ENCODE data around the gene CLEC2D.
"Not testable (repeated sequence)": the region's sequence is repeated elsewhere in the genome, so short reads cannot be mapped to it uniquely, and the experiment has no call there.

CLEC2D gene

DNA sequence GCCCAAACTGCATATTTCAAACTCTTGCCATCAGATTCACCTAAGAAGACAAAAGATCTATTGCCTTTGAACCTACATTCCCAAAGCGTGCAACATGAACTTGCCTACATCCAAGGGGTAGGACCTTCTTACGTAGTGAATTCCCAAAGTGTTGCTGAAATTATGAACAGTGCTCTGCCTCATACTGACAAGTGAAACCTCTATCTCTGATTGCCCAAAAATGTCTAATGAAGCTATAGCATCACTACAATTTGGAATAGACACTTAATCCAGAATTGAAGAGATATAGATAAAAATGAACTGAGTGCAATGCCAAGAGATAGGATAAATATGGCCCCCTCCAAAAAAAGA is 31.1 kb downstream of the CLEC2D start:
- Histone ChIP-seq H3K9ac (ENCODE audit: low read length) (no peak overlapping the region), H3K4me3 (ENCODE audit: low read depth, low read length, poor library complexity, severe bottlenecking) (no peak overlapping the region), H3K4me1 (ENCODE audit: insufficient read depth, low read length, severe bottlenecking) (peaks cover 21% of the 10 kb centered on the region)

GRCh38 chr12:9701380-9702154 is 32.1 kb downstream of the CLEC2D start:
- no peaks in the 10 kb centered on the region for H4K20me1 ChIP-seq (ENCODE audit: insufficient read depth, low read length)
- H2AFZ ChIP-seq (ENCODE audit: low read length): no peak overlapping the region
- no peaks in the 10 kb centered on the region for H3K9me3 ChIP-seq (ENCODE audit: low read length)
- no peaks in the 10 kb centered on the region for H3F3A ChIP-seq (ENCODE audit: insufficient read depth, low read length)
- H3K9me2 ChIP-seq (ENCODE audit: low read depth, low read length): no peaks in the 10 kb centered on the region
- H3K36me3 ChIP-seq (ENCODE audit: insufficient read depth, low read length): no peaks in the 10 kb centered on the region; the same call in 1 of the 2 replicates
- peaks cover 29% of the 10 kb centered on the region for H3K4me1 ChIP-seq (ENCODE audit: insufficient read depth, low read length, severe bottlenecking)
- peak overlapping the region; percentile 31; the same call in 1 of the 2 replicates for H3K4me2 ChIP-seq (ENCODE audit: low read length)
- no peak overlapping the region for H3K4me3 ChIP-seq (ENCODE audit: low read depth, low read length, poor library complexity, severe bottlenecking)
- no peaks in the 10 kb centered on the region for H3K27me3 ChIP-seq (ENCODE audit: insufficient read depth, low read length)
- peak overlapping the region; percentile 70 for H3K27ac ChIP-seq (ENCODE audit: low read depth, low read length, poor library complexity, severe bottlenecking)
- TF ChIP-seq, protein P1, sequence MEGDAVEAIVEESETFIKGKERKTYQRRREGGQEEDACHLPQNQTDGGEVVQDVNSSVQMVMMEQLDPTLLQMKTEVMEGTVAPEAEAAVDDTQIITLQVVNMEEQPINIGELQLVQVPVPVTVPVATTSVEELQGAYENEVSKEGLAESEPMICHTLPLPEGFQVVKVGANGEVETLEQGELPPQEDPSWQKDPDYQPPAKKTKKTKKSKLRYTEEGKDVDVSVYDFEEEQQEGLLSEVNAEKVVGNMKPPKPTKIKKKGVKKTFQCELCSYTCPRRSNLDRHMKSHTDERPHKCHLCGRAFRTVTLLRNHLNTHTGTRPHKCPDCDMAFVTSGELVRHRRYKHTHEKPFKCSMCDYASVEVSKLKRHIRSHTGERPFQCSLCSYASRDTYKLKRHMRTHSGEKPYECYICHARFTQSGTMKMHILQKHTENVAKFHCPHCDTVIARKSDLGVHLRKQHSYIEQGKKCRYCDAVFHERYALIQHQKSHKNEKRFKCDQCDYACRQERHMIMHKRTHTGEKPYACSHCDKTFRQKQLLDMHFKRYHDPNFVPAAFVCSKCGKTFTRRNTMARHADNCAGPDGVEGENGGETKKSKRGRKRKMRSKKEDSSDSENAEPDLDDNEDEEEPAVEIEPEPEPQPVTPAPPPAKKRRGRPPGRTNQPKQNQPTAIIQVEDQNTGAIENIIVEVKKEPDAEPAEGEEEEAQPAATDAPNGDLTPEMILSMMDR (IDR thresholded peaks at IDR 0.05; ENCODE audit: low read length): no peak
- no peak for TF ChIP-seq EZH2 (IDR thresholded peaks at IDR 0.05; ENCODE audit: borderline replicate concordance, low read length)
- H3K79me2 ChIP-seq (ENCODE audit: insufficient read depth, low read length): no peaks in the 10 kb centered on the region
- H3K9ac ChIP-seq (ENCODE audit: low read length): no peak overlapping the region; the same call in 1 of the 2 replicates

More for the DNA sequence above, 31.1 kb downstream of the CLEC2D start:
- no peaks in the 10 kb centered on the region for H3K9me3 ChIP-seq (ENCODE audit: low read length)
- no peak overlapping the region for H2AFZ ChIP-seq (ENCODE audit: low read length)
- TF ChIP-seq EZH2 (IDR thresholded peaks at IDR 0.05; ENCODE audit: borderline replicate concordance, low read length): no peak
- TF ChIP-seq, protein P1 (IDR thresholded peaks at IDR 0.05; ENCODE audit: low read length): no peak
- no peaks in the 10 kb centered on the region for H3F3A ChIP-seq (ENCODE audit: insufficient read depth, low read length)
- no peaks in the 10 kb centered on the region for H3K9me2 ChIP-seq (ENCODE audit: low read depth, low read length)
- no peaks in the 10 kb centered on the region for H3K27me3 ChIP-seq (ENCODE audit: insufficient read depth, low read length)
- no peaks in the 10 kb centered on the region for H4K20me1 ChIP-seq (ENCODE audit: insufficient read depth, low read length)
- H3K27ac ChIP-seq (ENCODE audit: low read depth, low read length, poor library complexity, severe bottlenecking): no peak overlapping the region
- no peaks in the 10 kb centered on the region for H3K79me2 ChIP-seq (ENCODE audit: insufficient read depth, low read length)
- no peak overlapping the region for H3K4me2 ChIP-seq (ENCODE audit: low read length)
- peaks cover 4% of the 10 kb centered on the region; the same call in 1 of the 2 replicates for H3K36me3 ChIP-seq (ENCODE audit: insufficient read depth, low read length)

- TF ChIP-seq, protein P1 (IDR thresholded peaks at IDR 0.05; ENCODE audit: low read length): no peak
- no peak for TF ChIP-seq EZH2 (IDR thresholded peaks at IDR 0.05; ENCODE audit: borderline replicate concordance, low read length)
- H2AFZ ChIP-seq (ENCODE audit: low read length): no peak overlapping the region
- no peaks in the 10 kb centered on the region for H3K79me2 ChIP-seq (ENCODE audit: insufficient read depth, low read length)
- no peak overlapping the region; the same call in 1 of the 2 replicates for H3K9ac ChIP-seq (ENCODE audit: low read length)
- no peaks in the 10 kb centered on the region for H3K36me3 ChIP-seq (ENCODE audit: insufficient read depth, low read length)
- peaks cover 30% of the 10 kb centered on the region for H3K4me1 ChIP-seq (ENCODE audit: insufficient read depth, low read length, severe bottlenecking)
- no peaks in the 10 kb centered on the region for H4K20me1 ChIP-seq (ENCODE audit: insufficient read depth, low read length)
- no peaks in the 10 kb centered on the region for H3K27me3 ChIP-seq (ENCODE audit: insufficient read depth, low read length)
- no peaks in the 10 kb centered on the region for H3K9me2 ChIP-seq (ENCODE audit: low read depth, low read length)
- H3F3A ChIP-seq (ENCODE audit: insufficient read depth, low read length): no peaks in the 10 kb centered on the region
- H3K9me3 ChIP-seq (ENCODE audit: low read length): no peaks in the 10 kb centered on the region
- H3K27ac ChIP-seq (ENCODE audit: low read depth, low read length, poor library complexity, severe bottlenecking): peak overlapping the region; percentile 70
- H3K4me3 ChIP-seq (ENCODE audit: low read depth, low read length, poor library complexity, severe bottlenecking): no peak overlapping the region
- H3K4me2 ChIP-seq (ENCODE audit: low read length): peak overlapping the region; percentile 31; the same call in 1 of the 2 replicates
Observed at GRCh38 chr12:9702255-9702654, 32.7 kb downstream of the CLEC2D start.

- H3K27me3 ChIP-seq (ENCODE audit: insufficient read depth, low read length); H3F3A ChIP-seq (ENCODE audit: insufficient read depth, low read length); H2AFZ ChIP-seq (ENCODE audit: low read length); H3K79me2 ChIP-seq (ENCODE audit: insufficient read depth, low read length); H4K20me1 ChIP-seq (ENCODE audit: insufficient read depth, low read length); H3K36me3 ChIP-seq (ENCODE audit: insufficient read depth, low read length); H3K4me3 ChIP-seq (ENCODE audit: low read depth, low read length, poor library complexity, severe bottlenecking); H3K27ac ChIP-seq (ENCODE audit: low read depth, low read length, poor library complexity, severe bottlenecking); H3K9me3 ChIP-seq (ENCODE audit: low read length); H3K9me2 ChIP-seq (ENCODE audit: low read depth, low read length); H3K4me2 ChIP-seq (ENCODE audit: low read length); H3K9ac ChIP-seq (ENCODE audit: low read length): not testable (repeated sequence)
- peaks cover 42% of the 10 kb centered on the region for H3K4me1 ChIP-seq (ENCODE audit: insufficient read depth, low read length, severe bottlenecking)
Observed at GRCh38 chr12:9704561-9704960, 35.0 kb downstream of the CLEC2D start.
